ENCODE data around the gene GRIN3B.

Gene GRIN3B

GRCh38 chr19:958967-959855 is 41.0 kb upstream of the GRIN3B start:
- H3K9ac ChIP-seq (ENCODE audit: low read length) = no peak overlapping the region
- H3K4me1 ChIP-seq (ENCODE audit: control insufficient read depth, insufficient read depth, low read length) = peaks cover 43% of the 10 kb centered on the region
- H3K27me3 ChIP-seq (ENCODE audit: control insufficient read depth, insufficient read depth, low read length) = no peaks in the 10 kb centered on the region
- H3K9me3 ChIP-seq (ENCODE audit: control insufficient read depth, insufficient read depth, low read depth, low read length) = no peaks in the 10 kb centered on the region
- H3K27ac ChIP-seq (ENCODE audit: low read depth, low read length) = no peak overlapping the region
- no peak overlapping the region for H3K4me3 ChIP-seq (ENCODE audit: low read depth, low read length)
- peaks cover 34% of the 10 kb centered on the region for H3K36me3 ChIP-seq (ENCODE audit: control insufficient read depth, insufficient read depth, low read length)

- Histone ChIP-seq H3K4me3 (ENCODE audit: low read depth, low read length) (no peak overlapping the region), H3K27me3 (ENCODE audit: control insufficient read depth, insufficient read depth, low read length) (no peaks in the 10 kb centered on the region), H3K27ac (ENCODE audit: low read depth, low read length) (no peak overlapping the region), H3K9me3 (ENCODE audit: control insufficient read depth, insufficient read depth, low read depth, low read length) (peaks cover 5% of the 10 kb centered on the region; the same call in 1 of the 2 replicates), H3K9ac (ENCODE audit: low read length) (no peak overlapping the region), H3K36me3 (ENCODE audit: control insufficient read depth, insufficient read depth, low read length) (peaks cover 43% of the 10 kb centered on the region), H3K4me1 (ENCODE audit: control insufficient read depth, insufficient read depth, low read length) (peaks cover 34% of the 10 kb centered on the region)
These were observed 40.2 kb upstream of the GRIN3B start for GRCh38 chr19:960020-960419.

GRCh38 chr19:960601-960938 is 39.6 kb upstream of the GRIN3B start:
- Histone ChIP-seq H3K27ac (ENCODE audit: low read depth, low read length) (no peak overlapping the region), H3K27me3 (ENCODE audit: control insufficient read depth, insufficient read depth, low read length) (no peaks in the 10 kb centered on the region), H3K36me3 (ENCODE audit: control insufficient read depth, insufficient read depth, low read length) (peaks cover 48% of the 10 kb centered on the region), H3K4me1 (ENCODE audit: control insufficient read depth, insufficient read depth, low read length) (peaks cover 29% of the 10 kb centered on the region), H3K9ac (ENCODE audit: low read length) (no peak overlapping the region), H3K4me3 (ENCODE audit: low read depth, low read length) (no peak overlapping the region), H3K9me3 (ENCODE audit: control insufficient read depth, insufficient read depth, low read depth, low read length) (peaks cover 8% of the 10 kb centered on the region; the same call in 1 of the 2 replicates)

DNA sequence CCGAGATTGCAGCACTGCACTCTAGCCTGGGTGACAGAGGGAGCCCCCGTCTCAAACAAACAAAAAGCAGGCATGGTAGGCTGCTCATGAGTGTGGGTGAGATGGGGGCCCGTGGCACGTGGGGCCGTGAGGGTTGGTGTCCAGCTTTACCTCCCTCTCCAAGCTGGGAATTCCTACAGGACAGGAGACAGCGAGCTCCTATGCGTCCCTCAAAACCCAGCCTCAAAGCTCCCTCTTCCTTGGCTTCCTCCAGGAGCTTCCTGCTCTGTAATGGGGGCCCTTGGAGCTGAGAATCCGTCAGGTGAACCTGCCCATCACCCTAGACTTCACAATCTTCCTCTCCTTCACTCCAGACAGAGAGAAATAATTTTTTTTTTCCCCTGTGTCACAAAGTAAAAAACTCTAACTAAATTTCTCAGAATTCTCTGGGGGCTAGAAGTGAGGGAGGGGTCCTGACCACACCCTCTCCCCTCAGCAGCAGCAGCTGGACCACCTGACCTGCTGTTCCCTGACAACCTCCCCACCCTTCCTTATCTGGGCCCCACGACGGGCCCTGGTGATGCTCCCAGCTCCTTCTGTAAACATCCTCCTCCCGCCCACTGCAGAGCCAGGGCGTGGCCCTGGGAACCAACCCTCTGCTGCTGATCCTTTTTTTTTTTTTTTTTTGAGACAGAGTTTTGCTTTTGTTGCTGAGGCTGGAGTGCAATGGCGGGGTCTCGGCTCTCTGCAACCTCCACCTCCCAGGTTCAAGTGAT is 38.2 kb upstream of the GRIN3B start:
- Histone ChIP-seq H3K4me1 (ENCODE audit: control insufficient read depth, insufficient read depth, low read length) (peaks cover 17% of the 10 kb centered on the region; the same call in 1 of the 2 replicates), H3K27ac (ENCODE audit: low read depth, low read length) (no peak overlapping the region), H3K9ac (ENCODE audit: low read length) (no peak overlapping the region), H3K9me3 (ENCODE audit: control insufficient read depth, insufficient read depth, low read depth, low read length) (peaks cover 11% of the 10 kb centered on the region; the same call in 1 of the 2 replicates), H3K36me3 (ENCODE audit: control insufficient read depth, insufficient read depth, low read length) (peaks cover 56% of the 10 kb centered on the region), H3K4me3 (ENCODE audit: low read depth, low read length) (no peak overlapping the region), H3K27me3 (ENCODE audit: control insufficient read depth, insufficient read depth, low read length) (no peaks in the 10 kb centered on the region)

DNA sequence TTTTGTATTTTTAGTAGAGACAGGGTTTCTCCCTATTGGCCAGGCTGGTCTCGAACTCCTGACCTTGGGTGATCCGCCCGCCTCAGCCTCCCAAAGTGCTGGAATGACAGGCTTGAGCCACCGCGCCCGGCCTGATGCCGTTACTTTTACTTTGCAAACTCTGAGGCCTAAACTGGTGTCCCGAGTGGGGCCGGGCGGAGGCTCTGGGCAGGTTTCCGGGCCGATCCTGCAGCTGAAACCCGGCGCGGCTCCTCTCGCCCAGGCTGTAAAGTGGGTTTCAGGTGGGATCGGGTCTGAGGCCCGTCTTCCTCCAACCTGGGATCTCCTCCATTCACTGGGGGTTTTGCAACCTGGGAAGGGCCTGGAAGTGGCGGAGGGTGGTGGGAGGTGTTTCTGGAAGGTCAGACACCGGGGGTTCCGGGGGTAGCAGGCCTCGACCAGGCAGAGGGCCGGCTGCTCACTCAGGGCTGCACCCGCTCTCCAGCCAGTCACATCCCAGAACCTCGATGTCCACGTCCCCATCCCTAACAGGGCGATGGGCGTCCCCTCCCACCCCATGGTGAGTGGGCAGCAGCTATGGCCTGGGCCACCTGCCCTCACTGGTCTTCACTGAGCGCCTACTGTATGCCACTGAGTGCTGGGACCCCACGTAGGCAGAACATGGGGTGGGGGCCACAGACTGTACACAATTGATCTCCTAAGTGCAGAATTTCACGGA is 37.4 kb upstream of the GRIN3B start:
- H3K9me3 ChIP-seq (ENCODE audit: control insufficient read depth, insufficient read depth, low read depth, low read length) = peaks cover 11% of the 10 kb centered on the region; the same call in 1 of the 2 replicates
- no peak overlapping the region for H3K9ac ChIP-seq (ENCODE audit: low read length)
- H3K4me1 ChIP-seq (ENCODE audit: control insufficient read depth, insufficient read depth, low read length) = peaks cover 13% of the 10 kb centered on the region; the same call in 1 of the 2 replicates
- H3K27me3 ChIP-seq (ENCODE audit: control insufficient read depth, insufficient read depth, low read length) = no peaks in the 10 kb centered on the region
- H3K4me3 ChIP-seq (ENCODE audit: low read depth, low read length) = no peak overlapping the region
- no peak overlapping the region for H3K27ac ChIP-seq (ENCODE audit: low read depth, low read length)
- H3K36me3 ChIP-seq (ENCODE audit: control insufficient read depth, insufficient read depth, low read length) = peaks cover 62% of the 10 kb centered on the region

GRCh38 chr19:963486-963951 is 36.7 kb upstream of the GRIN3B start:
- H3K4me1 ChIP-seq (ENCODE audit: control insufficient read depth, insufficient read depth, low read length) = peaks cover 13% of the 10 kb centered on the region; the same call in 1 of the 2 replicates

GRCh38 chr19:964116-964520 is 36.1 kb upstream of the GRIN3B start:
- peaks cover 69% of the 10 kb centered on the region for H3K36me3 ChIP-seq (ENCODE audit: control insufficient read depth, insufficient read depth, low read length)

More at GRCh38 chr19:963486-963951, 36.7 kb upstream of the GRIN3B start:
- no peak overlapping the region for H3K9ac ChIP-seq (ENCODE audit: low read length)
- no peaks in the 10 kb centered on the region for H3K27me3 ChIP-seq (ENCODE audit: control insufficient read depth, insufficient read depth, low read length)
- H3K36me3 ChIP-seq (ENCODE audit: control insufficient read depth, insufficient read depth, low read length) = peaks cover 67% of the 10 kb centered on the region
- H3K9me3 ChIP-seq (ENCODE audit: control insufficient read depth, insufficient read depth, low read depth, low read length) = peaks cover 11% of the 10 kb centered on the region; the same call in 1 of the 2 replicates
- H3K27ac ChIP-seq (ENCODE audit: low read depth, low read length) = no peak overlapping the region
- H3K4me3 ChIP-seq (ENCODE audit: low read depth, low read length) = no peak overlapping the region

DNA sequence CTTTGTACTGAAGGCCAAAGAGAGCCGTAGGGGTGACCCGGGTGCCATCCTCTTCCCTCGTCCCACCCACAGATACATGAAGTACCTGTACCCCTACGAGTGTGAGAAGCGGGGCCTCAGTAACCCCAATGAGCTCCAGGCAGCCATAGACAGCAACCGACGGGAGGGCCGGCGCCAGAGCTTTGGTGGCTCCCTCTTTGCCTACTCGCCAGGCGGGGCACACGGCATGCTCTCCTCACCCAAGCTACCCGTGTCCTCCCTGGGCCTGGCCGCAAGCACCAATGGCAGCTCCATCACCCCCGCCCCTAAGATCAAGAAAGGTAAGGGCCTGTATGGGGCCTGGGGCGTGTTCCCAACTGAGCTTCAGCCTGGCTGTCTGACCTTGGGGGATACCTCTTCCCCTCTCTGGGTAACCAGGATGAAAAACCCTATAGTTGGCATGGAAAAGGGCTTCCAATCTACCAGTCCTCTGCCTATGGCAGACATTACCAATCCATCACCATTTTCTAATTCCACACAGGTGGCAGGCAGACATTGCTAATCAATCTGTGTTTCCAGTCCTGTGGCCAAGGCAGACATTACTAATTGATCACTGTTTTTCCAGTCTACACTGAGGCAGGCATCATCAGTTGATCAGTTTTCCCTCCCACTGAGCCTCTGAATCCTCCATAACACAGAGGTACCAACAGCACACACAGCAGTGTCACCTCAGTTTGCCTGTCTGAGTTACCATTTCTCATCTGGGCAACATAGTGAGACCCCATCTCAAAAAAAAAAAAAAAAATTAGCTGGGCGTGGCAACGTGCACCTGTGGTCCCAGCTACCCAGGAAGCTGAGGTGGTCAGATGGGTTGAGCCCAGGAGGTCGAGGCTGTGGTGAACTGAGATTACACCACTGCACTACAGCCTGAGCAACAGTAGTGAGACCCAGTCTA is 35.2 kb upstream of the GRIN3B start:
- peaks cover 10% of the 10 kb centered on the region; the same call in 1 of the 2 replicates for H3K4me1 ChIP-seq (ENCODE audit: control insufficient read depth, insufficient read depth, low read length)
- no peaks in the 10 kb centered on the region for H3K27me3 ChIP-seq (ENCODE audit: control insufficient read depth, insufficient read depth, low read length)
- H3K36me3 ChIP-seq (ENCODE audit: control insufficient read depth, insufficient read depth, low read length) = peaks cover 71% of the 10 kb centered on the region
- H3K9me3 ChIP-seq (ENCODE audit: control insufficient read depth, insufficient read depth, low read depth, low read length) = peaks cover 11% of the 10 kb centered on the region; the same call in 1 of the 2 replicates
- no peak overlapping the region for H3K4me3 ChIP-seq (ENCODE audit: low read depth, low read length)
- H3K27ac ChIP-seq (ENCODE audit: low read depth, low read length) = no peak overlapping the region
- no peak overlapping the region for H3K9ac ChIP-seq (ENCODE audit: low read length)

More at GRCh38 chr19:964116-964520, 36.1 kb upstream of the GRIN3B start:
- H3K4me3 ChIP-seq (ENCODE audit: low read depth, low read length) = no peak overlapping the region
- peaks cover 13% of the 10 kb centered on the region; the same call in 1 of the 2 replicates for H3K4me1 ChIP-seq (ENCODE audit: control insufficient read depth, insufficient read depth, low read length)
- no peak overlapping the region for H3K27ac ChIP-seq (ENCODE audit: low read depth, low read length)
- H3K9ac ChIP-seq (ENCODE audit: low read length) = no peak overlapping the region
- peaks cover 11% of the 10 kb centered on the region; the same call in 1 of the 2 replicates for H3K9me3 ChIP-seq (ENCODE audit: control insufficient read depth, insufficient read depth, low read depth, low read length)
- no peaks in the 10 kb centered on the region for H3K27me3 ChIP-seq (ENCODE audit: control insufficient read depth, insufficient read depth, low read length)

- Histone ChIP-seq H3K9ac (ENCODE audit: low read length) (no peak overlapping the region), H3K27me3 (ENCODE audit: control insufficient read depth, insufficient read depth, low read length) (no peaks in the 10 kb centered on the region), H3K36me3 (ENCODE audit: control insufficient read depth, insufficient read depth, low read length) (peaks cover 76% of the 10 kb centered on the region)
These were observed 33.6 kb upstream of the GRIN3B start for GRCh38 chr19:966485-967088.

More at GRCh38 chr19:966485-967088, 33.6 kb upstream of the GRIN3B start:
- H3K4me3 ChIP-seq (ENCODE audit: low read depth, low read length) = no peak overlapping the region
- no peak overlapping the region for H3K27ac ChIP-seq (ENCODE audit: low read depth, low read length)
- peaks cover 10% of the 10 kb centered on the region; the same call in 1 of the 2 replicates for H3K4me1 ChIP-seq (ENCODE audit: control insufficient read depth, insufficient read depth, low read length)
- peaks cover 16% of the 10 kb centered on the region for H3K9me3 ChIP-seq (ENCODE audit: control insufficient read depth, insufficient read depth, low read depth, low read length)

Data from HUES6 (cell line).